Neural cell (in vitro differentiated cells): Measurements from ENCODE around the gene INSR. TPM values are rescaled to one million over a fixed set of nuclear protein-coding genes. Genes with fewer than 3 reads are reported as not detected.

Experiments used
- H2AFZ ChIP-seq: fragments of 200-600, 300-800 bp; sonication (generic), shearing (Covaris generic); 2 replicates; pipeline ENCODE4 v1.6.0; 2014; ENCODE audit warnings: low read depth, mild to moderate bottlenecking, antibody characterized with exemption, low read length, moderate library complexity
- H3F3A ChIP-seq: fragments of 200-600 bp; shearing (Covaris generic); 2 replicates; pipeline ENCODE4 v1.6.1; 2016; ENCODE audit warnings: mild to moderate bottlenecking, moderate library complexity, mixed read lengths, antibody characterized with exemption, low read length; ENCODE audit not compliant: insufficient read depth, poor library complexity, severe bottlenecking
- H3K27ac ChIP-seq: fragments of 200-600, 300-800 bp; sonication (generic), shearing (Covaris generic); 2 replicates; pipeline ENCODE4 v1.5.1; 2014; ENCODE audit warnings: mild to moderate bottlenecking, low read length, moderate library complexity
- H3K27me3 ChIP-seq: fragments of 300-800, 200-600 bp; sonication (generic), shearing (Covaris generic); 2 replicates; pipeline ENCODE4 v1.6.0; 2014; ENCODE audit warnings: mild to moderate bottlenecking, low read depth, low read length, moderate library complexity; ENCODE audit not compliant: insufficient read depth
- H3K36me3 ChIP-seq: fragments of 300-800, 200-600 bp; sonication (generic), shearing (Covaris generic); 2 replicates; pipeline ENCODE4 v1.5.1; 2014; ENCODE audit warnings: mild to moderate bottlenecking, antibody characterized with exemption, low read length, moderate library complexity; ENCODE audit not compliant: insufficient read depth
- H3K4me2 ChIP-seq: fragments of 300-800, 200-600 bp; sonication (generic), shearing (Covaris generic); 2 replicates; pipeline ENCODE4 v1.6.0; 2014; ENCODE audit warnings: mild to moderate bottlenecking, low read length
- H3K4me3 ChIP-seq: fragments of 300-800, 200-600 bp; sonication (generic), shearing (Covaris generic); 2 replicates; pipeline ENCODE4 v1.5.1; 2014; ENCODE audit warnings: mild to moderate bottlenecking, low read length, moderate library complexity
- H3K79me2 ChIP-seq: fragments of 200-600 bp; shearing (Covaris generic); replicated peaks from 2 replicates; pipeline ENCODE4 v1.6.0; 2014; ENCODE audit warnings: mild to moderate bottlenecking, low read length, moderate library complexity; ENCODE audit not compliant: insufficient read depth
- H3K9ac ChIP-seq: fragments of 300-800, 200-600 bp; sonication (generic), shearing (Covaris generic); 2 replicates; pipeline ENCODE4 v1.6.1; 2016; ENCODE audit warnings: mild to moderate bottlenecking, low read length, mixed read lengths
- H3K9me2 ChIP-seq: fragments of 200-600 bp; shearing (Covaris generic); 2 replicates; pipeline ENCODE4 v1.6.1; 2016; ENCODE audit warnings: mild to moderate bottlenecking, low read length, mixed read lengths; ENCODE audit not compliant: insufficient read depth
- H3K9me3 ChIP-seq: fragments of 200-600, 300-800 bp; sonication (generic), shearing (Covaris generic); 2 replicates; pipeline ENCODE4 v1.6.1; 2016; ENCODE audit warnings: mild to moderate bottlenecking, mixed run types, low read length, moderate library complexity, mixed read lengths
- H4K20me1 ChIP-seq: fragments of 200-600 bp; shearing (Covaris generic); 2 replicates; pipeline ENCODE4 v1.6.1; 2016; ENCODE audit warnings: mild to moderate bottlenecking, mixed run types; ENCODE audit not compliant: insufficient read depth
- CTCF ChIP-seq: fragments of 450-650 bp; IDR thresholded peaks from 2 replicates; pipeline ENCODE4 v1.5.1; 2014; ENCODE audit warnings: antibody characterized with exemption, mild to moderate bottlenecking, moderate library complexity; ENCODE audit not compliant: poor library complexity, severe bottlenecking
- EP300 ChIP-seq: fragments of 450-650 bp; conservative IDR thresholded peaks from 2 replicates; pipeline ENCODE4 v1.6.1; 2014; ENCODE audit warnings: antibody characterized with exemption, mild to moderate bottlenecking, moderate library complexity; ENCODE audit not compliant: poor library complexity, severe bottlenecking
- EZH2 ChIP-seq: fragments of 200-600, 300-800 bp; shearing (Covaris generic), sonication (generic); IDR thresholded peaks from 2 replicates; pipeline ENCODE4 v1.6.1; 2014; ENCODE audit warnings: antibody characterized with exemption, low read length, borderline replicate concordance, mild to moderate bottlenecking; ENCODE audit not compliant: insufficient read depth, poor library complexity, severe bottlenecking
- MXI1 ChIP-seq: fragments of 450-650 bp; conservative IDR thresholded peaks from 2 replicates; pipeline ENCODE4 v1.6.1; 2014; ENCODE audit warnings: antibody characterized with exemption, mild to moderate bottlenecking; ENCODE audit not compliant: poor library complexity, severe bottlenecking
- POLR2AphosphoS5 ChIP-seq: IDR thresholded peaks from 2 replicates; pipeline ENCODE4 v1.6.1; 2012
- RAD21 ChIP-seq: fragments of 450-650 bp; conservative IDR thresholded peaks from 2 replicates; pipeline ENCODE4 v1.6.1; 2014; ENCODE audit warnings: antibody characterized with exemption, mild to moderate bottlenecking, moderate library complexity
- REST ChIP-seq: IDR thresholded peaks from 2 replicates; pipeline ENCODE4 v1.6.1; 2012; ENCODE audit warnings: borderline replicate concordance
- SMC3 ChIP-seq: fragments of 450-650 bp; conservative IDR thresholded peaks from 2 replicates; pipeline ENCODE4 v1.6.1; 2014; ENCODE audit warnings: antibody characterized with exemption, mild to moderate bottlenecking, moderate library complexity; ENCODE audit not compliant: poor library complexity
- TAF1 ChIP-seq: IDR thresholded peaks from 2 replicates; pipeline ENCODE4 v1.6.1; 2012; ENCODE audit warnings: low read depth
- polyA plus RNA-seq: library from polyadenylated mRNA; depleted of rRNA; stranded (reverse); fragments of >200 nt; gene quantifications from 2 replicates; pipeline ENCODE4 v1.2.3, GENCODE V29; 2014

INSR gene
- polyA plus RNA-seq, 1 donor from 2014 or later = 16.0 TPM

- H2AFZ ChIP-seq = no peak overlapping the region
- H3K36me3 ChIP-seq = peaks cover 13% of the 10 kb centered on the region
- H3K27ac ChIP-seq = no peak overlapping the region
Observed at GRCh38 chr19:7125221-7125620, 169.0 kb downstream of the INSR start.

GRCh38 chr19:7124782-7125181, 169.4 kb downstream of the INSR start:
- Histone ChIP-seq H3K79me2 (no peaks in the 10 kb centered on the region), H3K36me3 (peaks cover 13% of the 10 kb centered on the region), H3K4me2 (no peak overlapping the region), H2AFZ (no peak overlapping the region), H4K20me1 (no peaks in the 10 kb centered on the region), H3K9ac (no peak overlapping the region), H3K27me3 (no peaks in the 10 kb centered on the region), H3K9me2 (no peaks in the 10 kb centered on the region), H3K9me3 (no peaks in the 10 kb centered on the region), H3K27ac (no peak overlapping the region), H3F3A (no peaks in the 10 kb centered on the region), H3K4me3 (no peak overlapping the region)
- no peak for TF ChIP-seq CTCF
- TF ChIP-seq RAD21 = no peak
- TF ChIP-seq MXI1 = no peak
- no peak for TF ChIP-seq EP300
- TF ChIP-seq SMC3 = no peak
- TF ChIP-seq EZH2 = no peak
- TF ChIP-seq TAF1 = no peak
- TF ChIP-seq POLR2AphosphoS5 = no peak

More at GRCh38 chr19:7125221-7125620, 169.0 kb downstream of the INSR start:
- no peak overlapping the region for H3K4me3 ChIP-seq
- H3F3A ChIP-seq = no peaks in the 10 kb centered on the region
- no peak for TF ChIP-seq EP300
- no peak for TF ChIP-seq RAD21
- no peak for TF ChIP-seq EZH2
- no peak for TF ChIP-seq CTCF
- TF ChIP-seq REST = no peak
- TF ChIP-seq TAF1 = no peak
- no peak for TF ChIP-seq POLR2AphosphoS5
- TF ChIP-seq MXI1 = no peak
- TF ChIP-seq SMC3 = no peak
- no peaks in the 10 kb centered on the region for H3K9me3 ChIP-seq
- H3K9me2 ChIP-seq = no peaks in the 10 kb centered on the region
- H3K79me2 ChIP-seq = no peaks in the 10 kb centered on the region
- H3K27me3 ChIP-seq = no peaks in the 10 kb centered on the region
- no peaks in the 10 kb centered on the region for H4K20me1 ChIP-seq
- H3K9ac ChIP-seq = no peak overlapping the region
- H3K4me2 ChIP-seq = no peak overlapping the region
